Adrenal gland (tissue), 12 donors: ENCODE results near the gene VPS4B. TPM values are rescaled to one million over a fixed set of nuclear protein-coding genes. Genes with fewer than 3 reads are reported as not detected.

Experiments used
- DNase-seq, 7 donors: peaks; one replicate each; pipeline ENCODE4 v3.0.0-alpha.2; 2019 to 2020
- H3K27ac ChIP-seq, 5 donors: fragments of 200-600 bp; sonication (generic) in 4 of 5; 1 replicate in 3 of 5; 2 replicates in 2 of 5; pipeline versions ENCODE4 v1.5.1 to v1.8.0; 2016 to 2020; ENCODE audit warnings: mild to moderate bottlenecking in 1 of 5
- H3K27me3 ChIP-seq: fragments of 200-600 bp; 2 replicates; pipeline ENCODE4 v1.8.0; 2021
- H3K36me3 ChIP-seq, 2 donors: fragments of 200-600 bp; replicated peaks in 1 of 2; 1 replicate in 1 of 2; 2 replicates in 1 of 2; pipeline versions ENCODE4 v1.5.1 to v1.8.0; 2018 to 2022
- H3K4me1 ChIP-seq, 2 donors: fragments of 200-600 bp; replicated peaks in 1 of 2; 1 replicate in 1 of 2; 2 replicates in 1 of 2; pipeline versions ENCODE4 v1.5.1 to v1.8.0; 2018 to 2021
- H3K4me3 ChIP-seq, 4 donors: fragments of 200-600 bp; sonication (generic) in 3 of 4; one replicate each; pipeline ENCODE4 v1.5.1; 2016 to 2018
- H3K9me3 ChIP-seq, 3 donors: fragments of 200-600 bp; sonication (generic) in 1 of 3; replicated peaks in 1 of 3; 1 replicate in 2 of 3; 2 replicates in 1 of 3; pipeline versions ENCODE4 v1.5.1 to v1.8.0; 2016 to 2021
- POLR2A ChIP-seq, 2 donors: fragments of 450-650 bp; IDR thresholded peaks; one replicate each; pipeline ENCODE4 v1.6.1; 2017; ENCODE audit warnings: antibody characterized with exemption in 2 of 2, mild to moderate bottlenecking in 2 of 2, moderate library complexity in 1 of 2
- WGBS, 4 donors: extraction: QIAGEN DNeasy Blood & Tissue Kit in 2 of 4; methylation state at CpG; one replicate each; pipeline versions ENCODE4 v1.1.5 to v1.1.7; 2013 to 2017; 5-methylcytosine and 5-hydroxymethylcytosine counted together
- intact Hi-C, 2 donors: fragments of 100-400 bp; cut with DNase I; formaldehyde crosslinking; loops; one replicate each; pipeline versions ENCODE4 v1.14.1 to v1.15.0; 2022 to 2023
- polyA plus RNA-seq, 3 donors: library from polyadenylated mRNA; stranded (reverse); fragments of 200-250 nt in 2 of 3; fragments of 350-450 nt in 1 of 3; fragmentation: Illumina TruSeq in 1 of 3; extraction: RNeasy Lipid Tissue Mini Kit (QIAGEN cat#74804) in 1 of 3; gene quantifications; one replicate each; pipeline ENCODE4 v1.2.3, GENCODE V29; 2013 to 2014
- total RNA-seq, 9 donors: library from RNA; depleted of rRNA in 4 of 9; stranded (reverse); fragments of >200 nt in 4 of 9; fragments of 120-200 nt in 1 of 9; fragmentation: NEBNext Ultra II Directional in 1 of 9; extraction: Animal tissue kit (Norgen Biotek cat#: 25700) in 1 of 9; gene quantifications; one replicate each; pipeline versions ENCODE4 v1.1.0 to v1.2.4, GENCODE V29; 2013 to 2023
- TF ChIP-seq, protein P1 (sequence below), 6 experiments: fragments of 450-650 bp in 4 of 6; fragments of 200-600 bp in 2 of 6; sonication (generic) in 1 of 6; IDR thresholded peaks; 1 replicate in 5 of 6; 2 replicates in 1 of 6; pipeline versions ENCODE4 v1.5.1 to v1.8.0; 2016 to 2021; ENCODE audit warnings: antibody characterized with exemption in 6 of 6, mild to moderate bottlenecking in 2 of 6, moderate library complexity in 1 of 6
- donor health status: healthy with polysubstance abuse.
- donor health status: Bipolar disorder and iron deficiency.
- donor health status: DM: yes; HTN: yes; CAD: no.
- donor health status: DM: no; HTN: no; CAD: no.
- donor health status: DM: no; HTN: no; CAD: no.
- donor health status: DM: yes; HTN: yes; CAD: no.

The VPS4B gene
- total and polyA plus RNA-seq, 12 donors: 6.6 to 58.5 (median 36.1) TPM

GRCh38 chr18:63467699-63468098, 45.4 kb upstream of the VPS4B start:
- Histone ChIP-seq H3K27ac (no peak overlapping the region), H3K4me1 (no peaks in the 10 kb centered on the region), H3K9me3 (no peaks in the 10 kb centered on the region), H3K4me3 (no peak overlapping the region), H3K27me3 (no peaks in the 10 kb centered on the region), H3K36me3 (no peaks in the 10 kb centered on the region)
- TF ChIP-seq, protein P1, sequence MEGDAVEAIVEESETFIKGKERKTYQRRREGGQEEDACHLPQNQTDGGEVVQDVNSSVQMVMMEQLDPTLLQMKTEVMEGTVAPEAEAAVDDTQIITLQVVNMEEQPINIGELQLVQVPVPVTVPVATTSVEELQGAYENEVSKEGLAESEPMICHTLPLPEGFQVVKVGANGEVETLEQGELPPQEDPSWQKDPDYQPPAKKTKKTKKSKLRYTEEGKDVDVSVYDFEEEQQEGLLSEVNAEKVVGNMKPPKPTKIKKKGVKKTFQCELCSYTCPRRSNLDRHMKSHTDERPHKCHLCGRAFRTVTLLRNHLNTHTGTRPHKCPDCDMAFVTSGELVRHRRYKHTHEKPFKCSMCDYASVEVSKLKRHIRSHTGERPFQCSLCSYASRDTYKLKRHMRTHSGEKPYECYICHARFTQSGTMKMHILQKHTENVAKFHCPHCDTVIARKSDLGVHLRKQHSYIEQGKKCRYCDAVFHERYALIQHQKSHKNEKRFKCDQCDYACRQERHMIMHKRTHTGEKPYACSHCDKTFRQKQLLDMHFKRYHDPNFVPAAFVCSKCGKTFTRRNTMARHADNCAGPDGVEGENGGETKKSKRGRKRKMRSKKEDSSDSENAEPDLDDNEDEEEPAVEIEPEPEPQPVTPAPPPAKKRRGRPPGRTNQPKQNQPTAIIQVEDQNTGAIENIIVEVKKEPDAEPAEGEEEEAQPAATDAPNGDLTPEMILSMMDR (IDR thresholded peaks at IDR 0.05): no peak
- no peak for TF ChIP-seq POLR2A (IDR thresholded peaks at IDR 0.05)
- WGBS, 4 donors: 82 to 90% (median 87%) methylated on average over 4 of the region's 4 CpGs
- intact Hi-C loops: no loop called here
- no peak for DNase-seq

DNA sequence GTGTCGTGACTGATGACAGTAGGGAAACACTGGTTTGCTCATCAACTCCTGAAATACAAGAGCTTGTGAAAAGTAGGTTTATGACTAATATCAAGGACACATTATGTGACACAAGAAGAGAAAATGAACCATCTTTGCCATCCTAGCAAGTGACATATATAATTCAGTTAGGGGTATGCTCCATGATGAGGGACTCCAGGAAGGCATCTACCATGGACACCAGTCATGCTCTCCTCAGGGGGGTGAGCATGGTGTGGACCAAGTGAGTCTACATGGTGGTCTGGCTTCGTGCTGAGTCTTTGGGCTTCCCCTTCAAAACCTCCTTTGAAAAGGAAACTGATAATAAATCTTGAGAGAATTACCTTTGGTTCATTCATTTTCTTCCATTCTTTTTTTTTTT, 42.8 kb upstream of the VPS4B start:
- intact Hi-C loops: no loop called here
- 40 to 64% (median 48%) methylated on average over 2 of the region's 2 CpGs for WGBS, 4 donors
- no peak for DNase-seq
- TF ChIP-seq POLR2A (IDR thresholded peaks at IDR 0.05): no peak
- TF ChIP-seq, protein P1 (IDR thresholded peaks at IDR 0.05): no peak
- Histone ChIP-seq H3K27me3 (no peaks in the 10 kb centered on the region), H3K36me3 (no peaks in the 10 kb centered on the region), H3K4me3 (no peak overlapping the region), H3K27ac (no peak overlapping the region), H3K9me3 (no peaks in the 10 kb centered on the region), H3K4me1 (no peaks in the 10 kb centered on the region)

- Histone ChIP-seq H3K27ac (no peak overlapping the region), H3K27me3 (no peaks in the 10 kb centered on the region), H3K36me3 (no peaks in the 10 kb centered on the region), H3K4me3 (no peak overlapping the region), H3K4me1 (no peaks in the 10 kb centered on the region), H3K9me3 (no peaks in the 10 kb centered on the region)
- WGBS, 4 donors: 75 to 91% (median 84%) methylated on average over 2 of the region's 2 CpGs
- no peak for DNase-seq
- intact Hi-C loops: no loop called here
- TF ChIP-seq, protein P1 (IDR thresholded peaks at IDR 0.05): no peak
- no peak for TF ChIP-seq POLR2A (IDR thresholded peaks at IDR 0.05)
Measured at GRCh38 chr18:63464434-63464833, 42.2 kb upstream of the VPS4B start.

- no peak for TF ChIP-seq POLR2A (IDR thresholded peaks at IDR 0.05)
- TF ChIP-seq, protein P1 (IDR thresholded peaks at IDR 0.05): no peak
- 41 to 62% (median 51%) methylated on average over 1 of the region's 1 CpG for WGBS, 4 donors
- H3K27ac ChIP-seq: no peak overlapping the region
- no peaks in the 10 kb centered on the region for H3K36me3 ChIP-seq
- DNase-seq: no peak
- no peaks in the 10 kb centered on the region for H3K27me3 ChIP-seq
- H3K9me3 ChIP-seq: no peaks in the 10 kb centered on the region
- no peaks in the 10 kb centered on the region for H3K4me1 ChIP-seq
- intact Hi-C loops: no loop called here
- H3K4me3 ChIP-seq: no peak overlapping the region
Measured at GRCh38 chr18:63460414-63460813, 38.1 kb upstream of the VPS4B start.
